GM12874 (cell line): ENCODE measurements around the gene HHAT.

Experiments
- CTCF ChIP-seq: IDR thresholded peaks from 2 replicates; pipeline ENCODE4 v1.5.1; 2011; ENCODE audit warnings: low read depth, mild to moderate bottlenecking, control low read depth, low read length, moderate library complexity; ENCODE audit not compliant: insufficient read depth

HHAT gene

GRCh38 chr1:210516092-210516656 is 187.5 kb downstream of the HHAT start:
- TF ChIP-seq CTCF, result no peak

GRCh38 chr1:210516697-210517459 is 188.2 kb downstream of the HHAT start:
- no peak for TF ChIP-seq CTCF

- no peak for TF ChIP-seq CTCF
Measured at GRCh38 chr1:210523830-210524229, 195.1 kb downstream of the HHAT start.

GRCh38 chr1:210525716-210526454 is 197.2 kb downstream of the HHAT start:
- no peak for TF ChIP-seq CTCF

GRCh38 chr1:210527091-210527490 is 198.4 kb downstream of the HHAT start:
- TF ChIP-seq CTCF, result no peak

- TF ChIP-seq CTCF, result no peak
Measured at GRCh38 chr1:210531475-210532222, 202.9 kb downstream of the HHAT start.

- TF ChIP-seq CTCF, result no peak
Measured at GRCh38 chr1:210532223-210532598, 203.5 kb downstream of the HHAT start.
